Inflammatory macrophage treated with lipopolysaccharide for 1 hour (primary cell): ENCODE results near the gene OR8H2.
"Not testable (repeated sequence)": the region's sequence is repeated elsewhere in the genome, so short reads cannot be mapped to it uniquely, and the experiment has no call there.

Experiments
- DNase-seq, 2 donors: peaks; one replicate each; pipeline ENCODE4 v3.0.0-alpha.2; 2020 to 2022

OR8H2 gene, protein sequence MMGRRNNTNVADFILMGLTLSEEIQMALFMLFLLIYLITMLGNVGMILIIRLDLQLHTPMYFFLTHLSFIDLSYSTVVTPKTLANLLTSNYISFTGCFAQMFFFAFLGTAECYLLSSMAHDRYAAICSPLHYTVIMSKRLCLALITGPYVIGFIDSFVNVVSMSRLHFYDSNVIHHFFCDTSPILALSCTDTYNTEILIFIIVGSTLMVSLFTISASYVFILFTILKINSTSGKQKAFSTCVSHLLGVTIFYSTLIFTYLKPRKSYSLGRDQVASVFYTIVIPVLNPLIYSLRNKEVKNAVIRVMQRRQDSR

DNA sequence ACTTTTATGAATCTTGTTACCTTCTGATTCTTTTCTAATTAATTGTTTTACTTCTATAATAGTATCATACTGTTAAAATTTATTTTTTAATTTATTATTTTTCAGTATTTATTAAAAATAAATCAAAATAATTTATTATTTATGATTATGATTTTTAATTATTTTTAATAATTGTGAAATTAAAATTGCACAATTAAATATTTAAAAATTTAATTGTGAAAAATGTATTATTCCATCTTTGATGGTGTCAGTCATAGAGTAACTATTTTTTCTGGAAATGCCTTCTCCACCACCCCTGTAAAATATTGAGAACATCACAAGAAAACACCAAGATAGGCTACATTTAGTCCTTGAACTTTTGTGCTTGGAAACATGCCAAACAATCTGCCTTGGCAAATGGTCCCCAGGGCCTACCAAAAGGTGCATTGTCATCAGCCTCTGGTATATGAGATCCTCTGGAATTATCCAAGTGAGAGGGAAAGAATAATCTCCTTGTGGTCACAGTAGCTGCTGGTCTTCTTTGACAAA lies at the start of gene OR8H2:
TSS of gene OR8H2 (plus strand) at position 478 of the 528 bp plus-strand sequence. CDS start 1,356 bp downstream, outside the sequence.
- no peak for DNase-seq

GRCh38 chr11:56056366-56056765 lies 47.1 kb upstream of the OR8H2 start:
- not testable (repeated sequence) for DNase-seq

GRCh38 chr11:56057661-56058237 lies 45.7 kb upstream of the OR8H2 start:
- not testable (repeated sequence) for DNase-seq

DNA sequence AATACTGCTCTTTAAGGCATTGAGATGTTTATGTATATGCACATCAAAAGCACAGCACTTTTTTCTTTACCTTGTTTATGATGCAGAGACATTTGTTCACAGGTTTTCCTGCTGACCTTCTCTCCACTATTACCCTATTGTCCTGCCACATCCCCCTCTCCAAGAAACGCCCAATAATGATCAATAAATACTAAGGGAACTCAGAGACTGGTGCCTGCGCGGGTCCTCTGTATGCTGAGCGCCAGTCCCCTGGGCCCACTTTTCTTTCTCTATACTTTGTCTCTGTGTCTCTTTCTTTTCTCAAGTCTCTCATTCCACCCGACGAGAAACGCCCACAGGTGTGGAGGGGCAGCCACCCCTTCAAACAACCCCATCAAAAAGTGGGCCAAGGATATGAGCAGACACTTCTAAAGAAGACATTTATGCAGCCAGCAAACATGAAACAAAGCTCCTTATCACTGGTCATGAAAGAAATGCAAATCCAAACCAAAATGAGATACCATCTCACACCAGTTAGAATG lies 45.2 kb upstream of the OR8H2 start:
- DNase-seq = not testable (repeated sequence)

GRCh38 chr11:56066980-56067379 lies 36.5 kb upstream of the OR8H2 start:
- no peak for DNase-seq

GRCh38 chr11:56089697-56090096 lies 13.8 kb upstream of the OR8H2 start:
- no peak for DNase-seq

- no peak for DNase-seq
Observed at GRCh38 chr11:56093008-56093407, 10.5 kb upstream of the OR8H2 start, which contains the start of gene OR8I2. OR8I2 (plus strand) TSS chr11:56093308; CDS start chr11:56093308, 0 bp downstream.

GRCh38 chr11:56122073-56122472 lies 18.6 kb downstream of the OR8H2 start, which contains the start of gene OR8H3:
OR8H3 (plus strand) TSS chr11:56122373; CDS start chr11:56122373, 0 bp downstream.
- DNase-seq = no peak

- no peak for DNase-seq
Observed at GRCh38 chr11:56140151-56140661, 36.7 kb downstream of the OR8H2 start, which contains the start of gene OR8J3. OR8J3 (minus strand) TSS chr11:56140201; CDS start chr11:56137718, 2,483 bp downstream.

DNA sequence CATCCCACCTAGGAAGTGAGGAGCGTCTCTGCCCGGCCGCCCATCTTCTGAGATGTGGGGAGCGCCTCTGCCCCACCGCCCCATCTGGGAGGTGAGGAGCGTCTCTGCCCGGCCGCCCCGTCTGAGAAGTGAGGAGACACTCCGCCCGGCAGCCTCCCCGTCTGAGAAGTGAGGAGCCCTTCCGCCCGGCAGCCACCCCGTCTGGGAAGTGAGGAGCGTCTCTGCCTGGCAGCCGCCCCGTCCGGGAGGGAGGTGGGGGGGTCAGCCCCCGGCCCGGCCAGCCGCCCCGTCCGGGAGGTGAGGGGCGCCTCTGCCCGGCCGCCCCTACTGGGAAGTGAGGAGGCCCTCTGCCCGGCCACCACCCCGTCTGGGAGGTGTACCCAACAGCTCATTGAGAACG lies 40.2 kb downstream of the OR8H2 start:
- not testable (repeated sequence) for DNase-seq

DNA sequence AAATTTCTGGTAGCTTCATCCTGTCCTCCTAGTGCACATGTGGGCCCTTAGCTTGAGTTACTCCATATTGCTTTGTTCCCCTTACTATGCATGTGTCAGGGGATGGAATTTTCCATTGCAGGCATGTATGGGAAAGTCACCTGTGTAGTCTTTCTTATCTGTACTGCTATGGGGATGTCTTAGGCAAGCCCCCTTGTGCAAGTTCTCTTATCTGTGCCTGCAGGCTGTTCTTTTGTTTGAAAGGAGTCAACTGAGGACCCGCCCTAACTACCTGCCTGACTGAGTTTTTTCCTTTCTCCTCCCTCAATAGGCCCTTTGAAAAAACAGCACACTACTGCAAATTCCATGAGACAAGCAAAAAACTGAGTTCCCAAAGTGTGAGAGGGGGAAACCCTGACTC lies 47.9 kb downstream of the OR8H2 start:
- no peak for DNase-seq

- DNase-seq = no peak
Observed at GRCh38 chr11:56152333-56152732, 48.8 kb downstream of the OR8H2 start.
